HG03039 (cell line): ENCODE results near the gene COBLL1.

ENCODE experiments used
- ATAC-seq: cut with Tn5 transposase; IDR thresholded peaks from one replicate; pipeline ENCODE4 v1.9.1; 2021; ENCODE audit warnings: mild to moderate bottlenecking, moderate library complexity; ENCODE audit not compliant: unreplicated experiment

Gene COBLL1

GRCh38 chr2:164692958-164693357, 148.7 kb downstream of the COBLL1 start:
- no peak for ATAC-seq

- no peak for ATAC-seq
Measured at GRCh38 chr2:164692114-164692513, 149.5 kb downstream of the COBLL1 start.

GRCh38 chr2:164691346-164691887, 150.2 kb downstream of the COBLL1 start:
- ATAC-seq = no peak

GRCh38 chr2:164690361-164690760, 151.3 kb downstream of the COBLL1 start:
- ATAC-seq = no peak

- ATAC-seq = no peak
Measured at GRCh38 chr2:164688896-164689419, 152.7 kb downstream of the COBLL1 start.

GRCh38 chr2:164681009-164681408, 160.6 kb downstream of the COBLL1 start:
- ATAC-seq = no peak

- ATAC-seq = no peak
Measured at GRCh38 chr2:164678631-164679149, 162.9 kb downstream of the COBLL1 start.

GRCh38 chr2:164677733-164678132, 163.9 kb downstream of the COBLL1 start:
- no peak for ATAC-seq

GRCh38 chr2:164677271-164677670, 164.4 kb downstream of the COBLL1 start:
- no peak for ATAC-seq

- ATAC-seq = no peak
Measured at GRCh38 chr2:164675687-164676086, 165.9 kb downstream of the COBLL1 start.

GRCh38 chr2:164675027-164675426, 166.6 kb downstream of the COBLL1 start:
- ATAC-seq = no peak

- no peak for ATAC-seq
Measured at GRCh38 chr2:164671664-164672396, 169.8 kb downstream of the COBLL1 start.

- ATAC-seq = no peak
Measured at GRCh38 chr2:164669291-164669690, 172.3 kb downstream of the COBLL1 start.

GRCh38 chr2:164667566-164667965, 174.1 kb downstream of the COBLL1 start:
- no peak for ATAC-seq

- no peak for ATAC-seq
Measured at GRCh38 chr2:164664070-164664469, 177.6 kb downstream of the COBLL1 start.

- ATAC-seq = no peak
Measured at GRCh38 chr2:164662868-164663631, 178.6 kb downstream of the COBLL1 start.

GRCh38 chr2:164662066-164662465, 179.6 kb downstream of the COBLL1 start:
- ATAC-seq = no peak

- no peak for ATAC-seq
Measured at GRCh38 chr2:164661349-164661748, 180.3 kb downstream of the COBLL1 start.

- ATAC-seq = no peak
Measured at GRCh38 chr2:164657129-164657528, 184.5 kb downstream of the COBLL1 start.

- ATAC-seq = no peak
Measured at GRCh38 chr2:164655750-164656149, 185.9 kb downstream of the COBLL1 start.

- ATAC-seq = no peak
Measured at GRCh38 chr2:164655336-164655735, 186.3 kb downstream of the COBLL1 start.

GRCh38 chr2:164651361-164651760, 190.3 kb downstream of the COBLL1 start:
- ATAC-seq = no peak
